ENCODE results near the gene TSHZ2.

Gene TSHZ2

GRCh38 chr20:53336892-53337291 lies 364.7 kb downstream of the TSHZ2 start:
- no peak overlapping the region for H3K9ac ChIP-seq (ENCODE audit: low read length)

GRCh38 chr20:53337390-53338101 lies 365.4 kb downstream of the TSHZ2 start:
- H3K4me3 ChIP-seq (ENCODE audit: low read depth in 1 of 2, low read length in 2 of 2): no peak overlapping the region
- H3K27me3 ChIP-seq (ENCODE audit: control insufficient read depth in 1 of 2, insufficient read depth in 2 of 2, low read length in 2 of 2): no peaks in the 10 kb centered on the region
- H3K9me3 ChIP-seq (ENCODE audit: low read length): no peaks in the 10 kb centered on the region
- H3K9ac ChIP-seq (ENCODE audit: low read length): no peak overlapping the region
- no peaks in the 10 kb centered on the region for H3K36me3 ChIP-seq (ENCODE audit: insufficient read depth, low read length)
- no peaks in the 10 kb centered on the region for H3K4me1 ChIP-seq (ENCODE audit: insufficient read depth, low read length)
- no peak overlapping the region for H3K27ac ChIP-seq (ENCODE audit: low read depth, low read length)

More at GRCh38 chr20:53336892-53337291, 364.7 kb downstream of the TSHZ2 start:
- no peaks in the 10 kb centered on the region for H3K27me3 ChIP-seq (ENCODE audit: control insufficient read depth in 1 of 2, insufficient read depth in 2 of 2, low read length in 2 of 2)
- H3K27ac ChIP-seq (ENCODE audit: low read depth, low read length): no peak overlapping the region
- no peak overlapping the region for H3K4me3 ChIP-seq (ENCODE audit: low read depth in 1 of 2, low read length in 2 of 2)
- no peaks in the 10 kb centered on the region for H3K4me1 ChIP-seq (ENCODE audit: insufficient read depth, low read length)
- no peaks in the 10 kb centered on the region for H3K9me3 ChIP-seq (ENCODE audit: low read length)
- H3K36me3 ChIP-seq (ENCODE audit: insufficient read depth, low read length): no peaks in the 10 kb centered on the region

DNA sequence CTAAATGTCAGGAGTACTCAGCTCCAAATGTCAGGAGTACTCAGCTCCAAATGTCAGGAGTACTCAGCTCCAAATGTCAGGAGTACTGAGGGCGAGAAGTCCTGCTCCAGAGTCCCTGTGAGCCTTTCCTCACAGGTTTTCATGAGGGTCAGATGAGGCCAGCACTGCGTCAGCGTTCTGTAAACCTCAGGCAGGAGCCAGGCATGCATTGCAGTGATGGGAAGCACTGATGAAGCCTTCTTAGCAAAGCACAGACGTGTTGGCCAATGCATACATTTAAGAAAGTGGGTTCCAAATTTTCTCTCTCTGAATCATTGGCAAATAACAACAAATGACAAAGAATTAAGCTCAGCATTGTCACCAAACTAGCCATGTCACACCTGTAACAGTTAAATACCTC lies 366.6 kb downstream of the TSHZ2 start:
- Histone ChIP-seq H3K36me3 (ENCODE audit: insufficient read depth, low read length) (no peaks in the 10 kb centered on the region), H3K9ac (ENCODE audit: low read length) (no peak overlapping the region), H3K27ac (ENCODE audit: low read depth, low read length) (no peak overlapping the region), H3K4me1 (ENCODE audit: insufficient read depth, low read length) (no peaks in the 10 kb centered on the region), H3K27me3 (ENCODE audit: control insufficient read depth in 1 of 2, insufficient read depth in 2 of 2, low read length in 2 of 2) (no peaks in the 10 kb centered on the region), H3K4me3 (ENCODE audit: low read depth in 1 of 2, low read length in 2 of 2) (no peak overlapping the region), H3K9me3 (ENCODE audit: low read length) (no peaks in the 10 kb centered on the region)

- no peak overlapping the region for H3K4me3 ChIP-seq (ENCODE audit: low read depth in 1 of 2, low read length in 2 of 2)
- no peak overlapping the region for H3K27ac ChIP-seq (ENCODE audit: low read depth, low read length)
- H3K9me3 ChIP-seq (ENCODE audit: low read length): no peaks in the 10 kb centered on the region
- H3K27me3 ChIP-seq (ENCODE audit: control insufficient read depth in 1 of 2, insufficient read depth in 2 of 2, low read length in 2 of 2): no peaks in the 10 kb centered on the region
- no peak overlapping the region for H3K9ac ChIP-seq (ENCODE audit: low read length)
- H3K4me1 ChIP-seq (ENCODE audit: insufficient read depth, low read length): no peaks in the 10 kb centered on the region
- H3K36me3 ChIP-seq (ENCODE audit: insufficient read depth, low read length): no peaks in the 10 kb centered on the region
Observed at GRCh38 chr20:53342429-53342828, 370.3 kb downstream of the TSHZ2 start.

DNA sequence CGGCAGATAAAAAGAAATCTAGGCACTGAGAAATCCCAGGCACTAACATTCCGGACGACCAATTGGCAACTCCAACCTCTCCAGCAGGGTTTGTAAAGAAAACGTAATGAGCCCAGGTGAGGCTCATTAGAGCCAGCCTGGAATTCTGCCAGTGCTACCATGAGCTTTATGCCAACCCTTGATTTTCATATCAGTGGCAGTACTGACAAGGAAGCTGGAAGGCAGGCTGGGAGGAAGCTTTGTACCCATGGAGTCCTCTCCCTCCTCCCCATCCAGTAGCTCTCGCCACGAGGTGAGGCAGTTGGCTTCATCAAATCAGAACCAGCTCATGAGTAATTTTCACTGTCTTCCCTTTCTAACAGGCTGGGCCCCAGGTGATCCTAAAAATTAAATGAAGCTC lies 371.3 kb downstream of the TSHZ2 start:
- Histone ChIP-seq H3K9ac (ENCODE audit: low read length) (no peak overlapping the region), H3K27ac (ENCODE audit: low read depth, low read length) (no peak overlapping the region)

GRCh38 chr20:53344891-53345290 lies 372.7 kb downstream of the TSHZ2 start:
- Histone ChIP-seq H3K27me3 (ENCODE audit: control insufficient read depth in 1 of 2, insufficient read depth in 2 of 2, low read length in 2 of 2) (no peaks in the 10 kb centered on the region), H3K4me3 (ENCODE audit: low read depth in 1 of 2, low read length in 2 of 2) (no peak overlapping the region), H3K36me3 (ENCODE audit: insufficient read depth, low read length) (no peaks in the 10 kb centered on the region), H3K4me1 (ENCODE audit: insufficient read depth, low read length) (no peaks in the 10 kb centered on the region), H3K27ac (ENCODE audit: low read depth, low read length) (no peak overlapping the region), H3K9ac (ENCODE audit: low read length) (no peak overlapping the region), H3K9me3 (ENCODE audit: low read length) (no peaks in the 10 kb centered on the region)

More for the DNA sequence above, 371.3 kb downstream of the TSHZ2 start:
- Histone ChIP-seq H3K4me1 (ENCODE audit: insufficient read depth, low read length) (no peaks in the 10 kb centered on the region), H3K4me3 (ENCODE audit: low read depth in 1 of 2, low read length in 2 of 2) (no peak overlapping the region), H3K27me3 (ENCODE audit: control insufficient read depth in 1 of 2, insufficient read depth in 2 of 2, low read length in 2 of 2) (no peaks in the 10 kb centered on the region), H3K36me3 (ENCODE audit: insufficient read depth, low read length) (no peaks in the 10 kb centered on the region), H3K9me3 (ENCODE audit: low read length) (no peaks in the 10 kb centered on the region)

- H3K4me1 ChIP-seq (ENCODE audit: insufficient read depth, low read length): no peaks in the 10 kb centered on the region
- no peaks in the 10 kb centered on the region for H3K27me3 ChIP-seq (ENCODE audit: control insufficient read depth in 1 of 2, insufficient read depth in 2 of 2, low read length in 2 of 2)
- no peak overlapping the region for H3K9ac ChIP-seq (ENCODE audit: low read length)
- H3K4me3 ChIP-seq (ENCODE audit: low read depth in 1 of 2, low read length in 2 of 2): no peak overlapping the region
- H3K36me3 ChIP-seq (ENCODE audit: insufficient read depth, low read length): no peaks in the 10 kb centered on the region
- H3K9me3 ChIP-seq (ENCODE audit: low read length): no peaks in the 10 kb centered on the region
- H3K27ac ChIP-seq (ENCODE audit: low read depth, low read length): no peak overlapping the region
Observed at GRCh38 chr20:53345536-53346334, 373.6 kb downstream of the TSHZ2 start.

DNA sequence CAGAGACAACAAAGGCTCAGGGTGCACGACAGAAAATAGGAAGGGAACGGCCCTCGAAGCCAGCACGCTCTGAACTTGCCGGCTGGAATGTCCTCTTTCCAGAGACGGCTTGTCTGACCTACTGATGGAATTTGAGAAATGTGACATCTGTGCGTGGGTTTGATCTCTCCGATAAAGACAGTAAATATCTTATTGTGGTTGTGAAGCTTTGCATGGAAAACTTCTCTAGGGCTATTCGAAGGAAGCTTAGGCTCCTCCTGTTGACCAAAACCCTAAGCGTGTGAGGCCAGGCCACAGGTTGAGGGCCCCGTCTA lies 374.1 kb downstream of the TSHZ2 start:
- Histone ChIP-seq H3K4me1 (ENCODE audit: insufficient read depth, low read length) (no peaks in the 10 kb centered on the region), H3K9me3 (ENCODE audit: low read length) (no peaks in the 10 kb centered on the region), H3K27me3 (ENCODE audit: control insufficient read depth in 1 of 2, insufficient read depth in 2 of 2, low read length in 2 of 2) (no peaks in the 10 kb centered on the region), H3K27ac (ENCODE audit: low read depth, low read length) (no peak overlapping the region), H3K4me3 (ENCODE audit: low read depth in 1 of 2, low read length in 2 of 2) (no peak overlapping the region), H3K9ac (ENCODE audit: low read length) (no peak overlapping the region), H3K36me3 (ENCODE audit: insufficient read depth, low read length) (no peaks in the 10 kb centered on the region)

GRCh38 chr20:53349730-53350129 lies 377.6 kb downstream of the TSHZ2 start:
- Histone ChIP-seq H3K4me3 (ENCODE audit: low read depth in 1 of 2, low read length in 2 of 2) (no peak overlapping the region), H3K4me1 (ENCODE audit: insufficient read depth, low read length) (no peaks in the 10 kb centered on the region), H3K9ac (ENCODE audit: low read length) (no peak overlapping the region), H3K36me3 (ENCODE audit: insufficient read depth, low read length) (no peaks in the 10 kb centered on the region), H3K27ac (ENCODE audit: low read depth, low read length) (no peak overlapping the region), H3K9me3 (ENCODE audit: low read length) (no peaks in the 10 kb centered on the region), H3K27me3 (ENCODE audit: control insufficient read depth in 1 of 2, insufficient read depth in 2 of 2, low read length in 2 of 2) (no peaks in the 10 kb centered on the region)

DNA sequence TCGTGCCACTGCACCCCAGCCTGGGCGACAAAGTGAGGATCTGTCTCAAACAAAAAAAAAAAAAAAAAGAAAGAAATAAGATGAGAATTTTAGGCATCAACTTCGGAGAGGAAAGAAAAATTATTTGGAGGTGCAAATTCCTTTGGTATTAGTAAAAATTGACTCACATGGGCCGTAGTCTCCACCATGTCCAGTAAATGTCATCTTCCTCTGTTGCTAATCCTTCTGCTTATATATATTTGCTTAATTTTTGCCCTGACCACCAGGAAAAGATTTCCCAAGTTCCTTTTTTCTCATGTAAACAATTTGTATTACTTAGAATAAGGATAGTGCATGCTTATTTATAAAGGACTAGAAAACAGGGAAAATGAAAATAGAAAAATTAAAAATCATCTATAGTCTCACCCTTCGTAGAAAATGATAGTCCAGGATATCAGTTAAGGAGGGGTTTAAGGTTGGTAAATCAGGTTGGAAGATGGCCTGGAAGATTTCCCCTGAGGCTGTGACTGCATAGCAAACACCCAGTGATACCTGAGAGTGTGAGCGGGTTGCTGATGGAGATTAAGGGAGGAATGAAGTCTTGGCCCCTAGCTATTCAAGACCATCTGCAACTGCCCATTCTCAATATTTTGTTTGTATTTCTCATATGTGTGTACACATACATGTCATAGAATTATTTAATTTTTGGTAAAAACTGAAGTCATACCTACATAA lies 380.7 kb downstream of the TSHZ2 start:
- Histone ChIP-seq H3K27me3 (ENCODE audit: control insufficient read depth in 1 of 2, insufficient read depth in 2 of 2, low read length in 2 of 2) (no peaks in the 10 kb centered on the region), H3K36me3 (ENCODE audit: insufficient read depth, low read length) (no peaks in the 10 kb centered on the region), H3K4me1 (ENCODE audit: insufficient read depth, low read length) (no peaks in the 10 kb centered on the region), H3K9ac (ENCODE audit: low read length) (no peak overlapping the region), H3K27ac (ENCODE audit: low read depth, low read length) (no peak overlapping the region), H3K9me3 (ENCODE audit: low read length) (no peaks in the 10 kb centered on the region), H3K4me3 (ENCODE audit: low read depth in 1 of 2, low read length in 2 of 2) (no peak overlapping the region)

DNA sequence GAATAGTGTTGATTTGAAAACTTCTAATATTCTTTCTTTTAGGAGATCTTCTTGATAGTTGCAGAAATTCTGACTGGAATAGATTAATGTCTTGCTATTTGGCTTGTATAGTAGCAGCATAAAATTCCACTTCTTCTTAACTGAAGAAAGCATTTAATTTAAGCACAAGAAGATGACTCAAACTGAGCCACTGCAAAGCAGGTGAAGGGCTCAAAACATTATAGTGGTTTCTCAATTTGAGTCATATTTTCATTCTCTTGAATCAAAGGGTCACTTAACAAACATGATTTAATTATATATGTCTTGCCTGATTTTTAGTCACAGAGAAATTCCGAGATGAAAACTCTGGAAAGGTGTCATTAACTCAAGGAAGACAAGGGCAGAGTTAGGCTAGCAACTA lies 382.2 kb downstream of the TSHZ2 start:
- no peaks in the 10 kb centered on the region for H3K36me3 ChIP-seq (ENCODE audit: insufficient read depth, low read length)
- no peaks in the 10 kb centered on the region for H3K9me3 ChIP-seq (ENCODE audit: low read length)

More for the DNA sequence above, 382.2 kb downstream of the TSHZ2 start:
- H3K4me3 ChIP-seq (ENCODE audit: low read depth in 1 of 2, low read length in 2 of 2): no peak overlapping the region
- no peak overlapping the region for H3K27ac ChIP-seq (ENCODE audit: low read depth, low read length)
- no peak overlapping the region for H3K9ac ChIP-seq (ENCODE audit: low read length)
- no peaks in the 10 kb centered on the region for H3K27me3 ChIP-seq (ENCODE audit: control insufficient read depth in 1 of 2, insufficient read depth in 2 of 2, low read length in 2 of 2)
- H3K4me1 ChIP-seq (ENCODE audit: insufficient read depth, low read length): no peaks in the 10 kb centered on the region

Measured in muscle layer of colon (tissue), 2 donors.